CD4-positive, CD25-positive, alpha-beta regulatory T cell (primary cell): ENCODE data around the gene ADAM12. TPM values are rescaled to one million over a fixed set of nuclear protein-coding genes. Genes with fewer than 3 reads are reported as not detected.
A peak's percentile ranks its signal among the peaks of the same experiment; 100 is the strongest.

ENCODE experiments used
- ATAC-seq, 2 donors: fragments of 150-1000 bp; cut with Tn5 transposase; one replicate each; pipeline ENCODE4 v1.10.0; 2021; ENCODE audit warnings: low read depth in 2 of 2, moderate number of reproducible peaks in 2 of 2, moderate library complexity in 1 of 2
- DNase-seq, 3 donors: peaks; one replicate each; pipeline versions ENCODE4 v3.0.0 to v3.0.0-alpha.2; 2012 to 2022; ENCODE audit warnings: mixed read lengths in 1 of 3
- H3K27ac ChIP-seq: one replicate; pipeline ENCODE4 v1.7.0; 2013; ENCODE audit warnings: mild to moderate bottlenecking, low read length; ENCODE audit not compliant: insufficient read depth, poor library complexity, severe bottlenecking
- H3K27me3 ChIP-seq: one replicate; pipeline ENCODE4 v1.7.0; 2013; ENCODE audit warnings: low read length; ENCODE audit not compliant: control insufficient read depth, insufficient read depth
- H3K36me3 ChIP-seq: one replicate; pipeline ENCODE4 v1.7.0; 2013; ENCODE audit warnings: mild to moderate bottlenecking, low read length, moderate library complexity; ENCODE audit not compliant: control insufficient read depth, insufficient read depth
- H3K4me1 ChIP-seq: 2 replicates; pipeline ENCODE4 v1.7.0; 2013; ENCODE audit warnings: mild to moderate bottlenecking, low read length; ENCODE audit not compliant: insufficient read depth, control insufficient read depth, poor library complexity, severe bottlenecking
- H3K4me3 ChIP-seq: one replicate; pipeline ENCODE4 v1.7.0; 2013; ENCODE audit warnings: low read depth, mild to moderate bottlenecking, low read length, moderate library complexity
- H3K9me3 ChIP-seq, 2 experiments: 1 replicate in 1 of 2; 2 replicates in 1 of 2; pipeline ENCODE4 v1.7.0; 2013; ENCODE audit warnings: low read length in 2 of 2, mild to moderate bottlenecking in 1 of 2, moderate library complexity in 1 of 2; ENCODE audit not compliant: control insufficient read depth in 2 of 2
- H3K27ac Mint-ChIP-seq, 3 donors: one replicate each; pipeline ENCODE4 v1.8.0; 2020 to 2022; ENCODE audit warnings: mild to moderate bottlenecking in 3 of 3, mixed read lengths in 3 of 3, moderate library complexity in 2 of 3
- H3K27me3 Mint-ChIP-seq: one replicate; pipeline ENCODE4 v1.8.0; 2022; ENCODE audit warnings: mild to moderate bottlenecking, mixed read lengths
- H3K36me3 Mint-ChIP-seq: one replicate; pipeline ENCODE4 v1.8.0; 2020; ENCODE audit warnings: mixed read lengths
- H3K4me1 Mint-ChIP-seq, 4 donors: one replicate each; pipeline ENCODE4 v1.8.0; 2020 to 2022; ENCODE audit warnings: mixed read lengths in 4 of 4, mild to moderate bottlenecking in 1 of 4
- H3K4me3 Mint-ChIP-seq, 4 donors: one replicate each; pipeline ENCODE4 v1.8.0; 2020 to 2022; ENCODE audit warnings: mild to moderate bottlenecking in 4 of 4, mixed read lengths in 4 of 4, moderate library complexity in 3 of 4
- H3K9me3 Mint-ChIP-seq, 7 donors: one replicate each; pipeline ENCODE4 v1.8.0; 2020 to 2022; ENCODE audit warnings: mixed read lengths in 7 of 7, mild to moderate bottlenecking in 3 of 7, moderate library complexity in 2 of 7
- polyA plus RNA-seq, 4 donors: library from polyadenylated mRNA; unstranded; fragments of 300-500 nt; fragmentation: Illumina TruSeq; gene quantifications; one replicate each; pipeline ENCODE4 v1.2.3, GENCODE V29; 2021
- total RNA-seq: library from RNA; stranded (reverse); gene quantifications from one replicate; pipeline ENCODE4 v1.2.3, GENCODE V29; 2022

The ADAM12 gene
- total and polyA plus RNA-seq, 5 donors from 2014 or later, result 1.3 to 3.8 (median 1.9) TPM

DNA sequence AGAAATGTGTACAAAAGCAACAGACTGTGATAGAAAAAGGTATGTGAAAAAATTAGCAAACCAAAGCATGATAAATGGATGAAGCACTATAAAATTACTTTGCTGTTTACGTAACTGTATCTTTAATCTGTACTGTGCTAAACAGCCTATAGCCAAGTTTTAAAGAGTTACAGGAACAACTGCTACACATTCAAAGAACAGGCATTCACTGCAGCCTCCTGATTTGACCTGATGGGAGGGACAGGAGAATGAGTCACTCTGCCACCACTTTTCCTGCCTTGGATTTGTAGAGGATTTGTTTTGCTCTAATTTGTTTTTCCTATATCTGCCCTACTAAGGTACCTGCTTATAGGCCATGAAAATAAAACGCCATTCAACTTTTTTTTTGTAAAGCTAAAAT is 375.8 kb downstream of the ADAM12 start:
- peaks cover 11% of the 10 kb centered on the region for H3K36me3 Mint-ChIP-seq
- Histone ChIP-seq H3K9me3 (no peaks in the 10 kb centered on the region), H3K4me1 (peaks cover 23% of the 10 kb centered on the region), H3K4me3 (peak overlapping the region; percentile 47), H3K36me3 (peaks cover 31% of the 10 kb centered on the region), H3K27me3 (no peaks in the 10 kb centered on the region), H3K27ac (peak overlapping the region; percentile 26)
- H3K27ac Mint-ChIP-seq, result peak overlapping the region in 1 of 3 donors; percentile 45
- H3K4me1 Mint-ChIP-seq, result peaks cover 26 to 50% (median 33%) of the 10 kb centered on the region in 4 donors
- no peak for ATAC-seq
- DNase-seq, result no peak
- H3K27me3 Mint-ChIP-seq, result peaks cover 4% of the 10 kb centered on the region
- peak overlapping the region in 2 of 4 donors; percentile 47 to 57 for H3K4me3 Mint-ChIP-seq
- no peaks in the 10 kb centered on the region for H3K9me3 Mint-ChIP-seq

DNA sequence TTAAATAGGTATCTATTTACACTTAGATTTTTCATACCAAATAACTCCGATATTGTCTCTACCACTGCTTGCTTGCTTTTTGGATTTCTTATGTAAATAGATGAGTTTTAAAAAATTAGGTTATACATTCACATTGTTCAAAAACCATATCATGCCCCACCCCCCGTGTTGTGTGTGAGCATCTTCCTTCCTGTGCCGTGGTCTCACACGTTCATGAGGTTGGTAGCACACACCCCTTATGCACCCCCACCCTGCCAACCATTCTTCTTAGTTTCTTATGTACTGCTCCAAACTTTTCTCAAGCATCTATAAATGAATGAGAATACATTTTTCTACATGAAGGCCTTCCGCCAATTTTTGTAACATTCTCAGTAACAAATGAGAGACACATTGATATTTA is 376.3 kb downstream of the ADAM12 start:
- Mint-ChIP-seq H3K4me3 (peak overlapping the region in 3 of 4 donors; percentile 47 to 66 (median 57)), H3K27ac (peak overlapping the region in 2 of 3 donors; percentile 0 to 68)

GRCh38 chr10:126009650-126010049 is 378.6 kb downstream of the ADAM12 start:
- Mint-ChIP-seq H3K27ac (peak overlapping the region in 1 of 3 donors; percentile 18), H3K4me1 (peaks cover 32 to 58% (median 37%) of the 10 kb centered on the region in 4 donors)

More for the DNA sequence above, 376.3 kb downstream of the ADAM12 start:
- peaks cover 4% of the 10 kb centered on the region for H3K27me3 Mint-ChIP-seq
- ATAC-seq, result peak; percentile 77 to 80
- Histone ChIP-seq H3K9me3 (no peaks in the 10 kb centered on the region), H3K4me1 (peaks cover 23% of the 10 kb centered on the region), H3K27ac (peak overlapping the region; percentile 26), H3K27me3 (no peaks in the 10 kb centered on the region), H3K36me3 (peaks cover 32% of the 10 kb centered on the region), H3K4me3 (peak overlapping the region; percentile 47)
- peaks cover 11% of the 10 kb centered on the region for H3K36me3 Mint-ChIP-seq
- H3K9me3 Mint-ChIP-seq, result no peaks in the 10 kb centered on the region
- H3K4me1 Mint-ChIP-seq, result peaks cover 26 to 50% (median 33%) of the 10 kb centered on the region in 4 donors
- DNase-seq, result peak; percentile 22 to 62 (median 54)

GRCh38 chr10:126006906-126007305 is 381.4 kb downstream of the ADAM12 start:
- Mint-ChIP-seq H3K9me3 (no peaks in the 10 kb centered on the region), H3K27me3 (peaks cover 4% of the 10 kb centered on the region), H3K4me3 (peak overlapping the region in 2 of 4 donors; percentile 42 to 62), H3K27ac (no peak overlapping the region), H3K36me3 (peaks cover 12% of the 10 kb centered on the region), H3K4me1 (peaks cover 17 to 51% (median 25%) of the 10 kb centered on the region in 4 donors)
- Histone ChIP-seq H3K27me3 (no peaks in the 10 kb centered on the region), H3K9me3 (no peaks in the 10 kb centered on the region), H3K36me3 (peaks cover 32% of the 10 kb centered on the region), H3K4me3 (no peak overlapping the region), H3K27ac (no peak overlapping the region), H3K4me1 (peaks cover 12% of the 10 kb centered on the region)
- ATAC-seq, result no peak
- DNase-seq, result no peak

More at GRCh38 chr10:126009650-126010049, 378.6 kb downstream of the ADAM12 start:
- Mint-ChIP-seq H3K9me3 (no peaks in the 10 kb centered on the region), H3K4me3 (no peak overlapping the region), H3K27me3 (peaks cover 4% of the 10 kb centered on the region), H3K36me3 (peaks cover 16% of the 10 kb centered on the region)
- H3K36me3 ChIP-seq, result peaks cover 32% of the 10 kb centered on the region
- no peaks in the 10 kb centered on the region for H3K27me3 ChIP-seq
- ATAC-seq (no peak), DNase-seq (no peak)
- H3K4me3 ChIP-seq, result no peak overlapping the region
- H3K9me3 ChIP-seq, result no peaks in the 10 kb centered on the region
- peaks cover 23% of the 10 kb centered on the region for H3K4me1 ChIP-seq
- peak overlapping the region; percentile 18 for H3K27ac ChIP-seq

- H3K4me3 ChIP-seq, result no peak overlapping the region
- no peaks in the 10 kb centered on the region for H3K9me3 ChIP-seq
- Mint-ChIP-seq H3K27ac (peak overlapping the region; percentile 44 to 67 (median 57)), H3K27me3 (peaks cover 4% of the 10 kb centered on the region), H3K4me3 (no peak overlapping the region), H3K9me3 (no peaks in the 10 kb centered on the region), H3K4me1 (peaks cover 15 to 52% (median 24%) of the 10 kb centered on the region in 4 donors), H3K36me3 (peaks cover 11% of the 10 kb centered on the region)
- H3K36me3 ChIP-seq, result peaks cover 32% of the 10 kb centered on the region
- peaks cover 14% of the 10 kb centered on the region for H3K4me1 ChIP-seq
- H3K27ac ChIP-seq, result no peak overlapping the region
- H3K27me3 ChIP-seq, result no peaks in the 10 kb centered on the region
- DNase-seq (no peak), ATAC-seq (no peak)
Measured at GRCh38 chr10:126006264-126006663, 382.0 kb downstream of the ADAM12 start.

GRCh38 chr10:126004752-126005151 is 383.5 kb downstream of the ADAM12 start:
- Mint-ChIP-seq H3K9me3 (no peaks in the 10 kb centered on the region), H3K4me3 (peak overlapping the region in 2 of 4 donors; percentile 11 to 35), H3K36me3 (peaks cover 9% of the 10 kb centered on the region)

DNA sequence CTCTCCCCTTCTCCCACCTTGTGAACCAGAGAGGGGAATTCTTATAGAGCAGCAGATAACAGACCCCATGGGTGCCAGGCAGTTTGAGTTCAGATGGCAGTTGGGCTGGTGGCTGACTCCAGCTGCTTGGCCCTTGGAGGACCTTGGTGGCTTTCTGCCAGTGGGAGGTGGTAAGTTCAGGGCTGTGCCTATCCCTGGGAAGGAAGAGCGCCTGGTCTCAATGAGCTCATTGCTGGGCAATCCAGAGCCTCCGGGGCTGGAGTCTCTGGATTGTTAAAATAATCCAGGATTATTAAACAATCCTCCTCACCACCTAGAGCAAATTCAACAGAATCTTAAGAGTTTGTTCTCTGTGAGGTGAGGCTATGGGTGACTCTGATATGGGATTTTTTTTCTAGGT is 386.7 kb downstream of the ADAM12 start:
- peak overlapping the region; percentile 33 for H3K27ac ChIP-seq
- Mint-ChIP-seq H3K4me3 (peak overlapping the region; percentile 25 to 90 (median 73)), H3K27ac (peak overlapping the region; percentile 1 to 87 (median 47)), H3K36me3 (peaks cover 4% of the 10 kb centered on the region), H3K27me3 (no peaks in the 10 kb centered on the region), H3K4me1 (peaks cover 22 to 64% (median 35%) of the 10 kb centered on the region in 4 donors), H3K9me3 (no peaks in the 10 kb centered on the region)
- H3K4me3 ChIP-seq, result peak overlapping the region; percentile 97
- ATAC-seq (no peak), DNase-seq (no peak)
- H3K36me3 ChIP-seq, result peaks cover 5% of the 10 kb centered on the region
- peaks cover 29% of the 10 kb centered on the region for H3K4me1 ChIP-seq
- no peaks in the 10 kb centered on the region for H3K27me3 ChIP-seq
- no peaks in the 10 kb centered on the region for H3K9me3 ChIP-seq

More at GRCh38 chr10:126004752-126005151, 383.5 kb downstream of the ADAM12 start:
- peaks cover 20 to 56% (median 32%) of the 10 kb centered on the region in 4 donors for H3K4me1 Mint-ChIP-seq
- Histone ChIP-seq H3K9me3 (no peaks in the 10 kb centered on the region), H3K27me3 (no peaks in the 10 kb centered on the region), H3K27ac (no peak overlapping the region), H3K4me1 (peaks cover 21% of the 10 kb centered on the region), H3K36me3 (peaks cover 26% of the 10 kb centered on the region), H3K4me3 (no peak overlapping the region)
- ATAC-seq (no peak), DNase-seq (no peak)
- H3K27me3 Mint-ChIP-seq, result peaks cover 1% of the 10 kb centered on the region
- peak overlapping the region in 1 of 3 donors; percentile 67 for H3K27ac Mint-ChIP-seq

- Histone ChIP-seq H3K4me3 (peak overlapping the region; percentile 97), H3K36me3 (peaks cover 1% of the 10 kb centered on the region), H3K4me1 (peaks cover 37% of the 10 kb centered on the region), H3K27ac (peak overlapping the region; percentile 81), H3K27me3 (no peaks in the 10 kb centered on the region), H3K9me3 (no peaks in the 10 kb centered on the region)
- ATAC-seq, result peak; percentile 40 to 46
- Mint-ChIP-seq H3K27ac (peak overlapping the region; percentile 84 to 92 (median 89)), H3K36me3 (no peaks in the 10 kb centered on the region), H3K4me1 (peaks cover 18 to 63% (median 40%) of the 10 kb centered on the region in 4 donors), H3K9me3 (no peaks in the 10 kb centered on the region), H3K4me3 (peak overlapping the region; percentile 88 to 93 (median 91)), H3K27me3 (no peaks in the 10 kb centered on the region)
- DNase-seq, result peak in 2 of 3 donors; percentile 31 to 45
Measured at GRCh38 chr10:125999694-126000093, 388.6 kb downstream of the ADAM12 start.
